Ectodermal cell (in vitro differentiated cells): ENCODE data around the gene S1PR2.

Experiments used
- H3K27ac ChIP-seq: 2 replicates; pipeline ENCODE4 v1.7.0; 2013; ENCODE audit warnings: mild to moderate bottlenecking, low read depth, low read length; ENCODE audit not compliant: insufficient read depth, poor library complexity, severe bottlenecking
- H3K27me3 ChIP-seq: 2 replicates; pipeline ENCODE4 v1.7.0; 2013; ENCODE audit warnings: mild to moderate bottlenecking, low read length; ENCODE audit not compliant: insufficient read depth, control insufficient read depth, poor library complexity, severe bottlenecking
- H3K36me3 ChIP-seq: one replicate; pipeline ENCODE4 v1.7.0; 2013; ENCODE audit warnings: low read length; ENCODE audit not compliant: control insufficient read depth, insufficient read depth
- H3K4me1 ChIP-seq: one replicate; pipeline ENCODE4 v1.7.0; 2013; ENCODE audit warnings: low read length; ENCODE audit not compliant: control insufficient read depth, insufficient read depth
- H3K4me3 ChIP-seq: 2 replicates; pipeline ENCODE4 v1.7.0; 2013; ENCODE audit warnings: low read depth, low read length, control low read depth; ENCODE audit not compliant: insufficient read depth
- H3K9me3 ChIP-seq: 2 replicates; pipeline ENCODE4 v1.7.0; 2013; ENCODE audit warnings: mild to moderate bottlenecking, low read length, moderate library complexity; ENCODE audit not compliant: control insufficient read depth
- WGBS, 2 experiments: methylation state at CpG; one replicate each; pipeline ENCODE4 v1.1.7; 2013; ENCODE audit warnings: missing lambda C conversion rate in 2 of 2; 5-methylcytosine and 5-hydroxymethylcytosine counted together

Gene S1PR2

GRCh38 chr19:10224337-10224736 lies 6.8 kb downstream of the S1PR2 start:
- no peaks in the 10 kb centered on the region for H3K27me3 ChIP-seq
- WGBS, 2 experiments = 96 to 97% methylated on average over 23 of the region's 23 CpGs
- H3K27ac ChIP-seq = no peak overlapping the region
- H3K36me3 ChIP-seq = no peaks in the 10 kb centered on the region
- no peaks in the 10 kb centered on the region for H3K9me3 ChIP-seq
- peaks cover 6% of the 10 kb centered on the region for H3K4me1 ChIP-seq
- H3K4me3 ChIP-seq = no peak overlapping the region

- Histone ChIP-seq H3K4me3 (no peak overlapping the region), H3K27me3 (no peaks in the 10 kb centered on the region), H3K27ac (no peak overlapping the region), H3K9me3 (no peaks in the 10 kb centered on the region), H3K4me1 (peaks cover 6% of the 10 kb centered on the region), H3K36me3 (no peaks in the 10 kb centered on the region)
- WGBS, 2 experiments = 95 to 97% methylated on average over 28 of the region's 28 CpGs
Measured at GRCh38 chr19:10223488-10224213, 7.5 kb downstream of the S1PR2 start.

DNA sequence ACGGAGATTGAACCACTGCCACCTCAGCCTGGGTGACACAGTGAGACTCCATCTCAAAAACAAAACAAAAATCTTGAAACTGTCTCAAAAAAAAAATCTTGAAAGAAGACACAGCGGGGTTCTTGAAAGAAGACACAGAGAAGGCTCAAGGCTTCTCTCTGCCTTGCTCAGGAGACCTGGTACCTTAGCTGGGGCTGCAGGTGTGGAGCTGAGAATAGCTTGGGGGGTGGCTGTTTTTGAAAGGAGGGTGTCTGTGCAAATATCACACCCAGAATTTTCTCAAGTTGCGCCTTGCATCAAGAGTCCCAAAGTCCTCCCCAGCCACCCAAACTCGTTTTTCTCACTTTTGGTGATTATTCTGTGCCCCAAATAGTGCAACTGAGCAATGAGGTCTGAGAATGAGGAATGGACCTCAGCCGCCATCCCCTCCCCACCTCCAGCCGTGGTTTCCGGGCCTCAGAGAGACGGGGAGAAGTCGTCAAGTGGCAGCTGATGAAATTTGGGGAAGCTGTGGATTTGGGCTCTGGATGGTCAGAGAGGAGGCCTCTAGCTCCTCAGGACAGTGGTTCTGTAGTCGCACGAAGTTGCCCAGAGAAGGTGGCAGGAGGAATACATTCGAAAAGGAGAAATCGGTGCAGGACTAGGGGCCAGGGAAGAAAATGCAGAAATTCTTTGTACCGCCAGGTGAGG lies 8.8 kb downstream of the S1PR2 start:
- no peak overlapping the region for H3K27ac ChIP-seq
- no peaks in the 10 kb centered on the region for H3K27me3 ChIP-seq
- peaks cover 6% of the 10 kb centered on the region for H3K4me1 ChIP-seq
- no peak overlapping the region for H3K4me3 ChIP-seq
- WGBS, 2 experiments = 93 to 94% methylated on average over 14 of the region's 14 CpGs
- H3K36me3 ChIP-seq = no peaks in the 10 kb centered on the region
- no peaks in the 10 kb centered on the region for H3K9me3 ChIP-seq

GRCh38 chr19:10220695-10221094 lies 10.4 kb downstream of the S1PR2 start:
- Histone ChIP-seq H3K36me3 (no peaks in the 10 kb centered on the region), H3K4me3 (no peak overlapping the region), H3K4me1 (no peaks in the 10 kb centered on the region), H3K9me3 (no peaks in the 10 kb centered on the region), H3K27me3 (no peaks in the 10 kb centered on the region), H3K27ac (no peak overlapping the region)
- 92 to 93% methylated on average over 7 of the region's 7 CpGs for WGBS, 2 experiments

DNA sequence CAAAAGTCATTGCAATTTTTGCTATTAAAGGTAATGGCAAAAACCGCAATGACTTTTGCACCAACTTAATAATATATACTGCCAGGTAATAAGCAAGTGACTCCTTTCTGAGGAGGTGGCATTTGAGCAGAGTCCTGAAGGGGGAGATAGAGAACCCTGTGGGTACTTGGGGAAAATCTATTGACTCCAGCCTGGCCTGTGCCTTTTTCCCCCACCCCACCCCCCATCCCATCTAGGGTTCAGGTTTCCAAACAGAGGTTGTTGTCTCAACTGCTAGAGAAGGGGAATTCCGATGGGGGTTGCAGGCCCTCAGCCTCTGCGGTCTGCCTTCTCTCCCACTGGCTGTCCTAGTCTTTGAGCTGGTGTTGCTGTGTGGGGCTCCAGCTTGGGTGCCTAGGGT lies 11.5 kb downstream of the S1PR2 start:
- no peaks in the 10 kb centered on the region for H3K9me3 ChIP-seq
- H3K4me3 ChIP-seq = no peak overlapping the region
- H3K27me3 ChIP-seq = no peaks in the 10 kb centered on the region
- no peak overlapping the region for H3K27ac ChIP-seq
- 46 to 56% methylated on average over 2 to 3 of the region's 3 CpGs for WGBS, 2 experiments
- no peaks in the 10 kb centered on the region for H3K4me1 ChIP-seq
- H3K36me3 ChIP-seq = no peaks in the 10 kb centered on the region

GRCh38 chr19:10217085-10217484 lies 14.0 kb downstream of the S1PR2 start:
- no peaks in the 10 kb centered on the region for H3K27me3 ChIP-seq
- 90 to 92% methylated on average over 9 of the region's 9 CpGs for WGBS, 2 experiments
- H3K4me1 ChIP-seq = no peaks in the 10 kb centered on the region
- no peak overlapping the region for H3K4me3 ChIP-seq
- no peaks in the 10 kb centered on the region for H3K36me3 ChIP-seq
- no peak overlapping the region for H3K27ac ChIP-seq
- no peaks in the 10 kb centered on the region for H3K9me3 ChIP-seq

DNA sequence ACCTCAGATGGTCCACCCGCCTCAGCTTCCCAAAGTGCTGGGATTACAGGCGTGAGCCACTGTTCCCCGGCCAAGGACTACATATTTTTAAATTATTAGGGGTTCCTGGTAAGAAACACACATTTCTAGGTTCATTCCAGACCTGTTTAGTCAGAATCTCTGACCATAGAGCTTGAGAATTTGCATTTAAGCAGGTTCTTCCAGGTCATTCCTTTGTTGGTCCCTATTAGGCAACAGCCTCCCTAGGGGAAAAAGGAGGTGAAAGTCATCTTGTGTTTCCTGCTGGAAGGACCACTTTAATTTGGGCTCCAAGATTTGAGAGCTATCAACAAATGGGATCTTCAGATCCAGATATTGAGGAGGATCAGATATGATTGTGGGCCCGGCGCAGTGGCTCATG lies 16.3 kb downstream of the S1PR2 start:
- H3K9me3 ChIP-seq = no peaks in the 10 kb centered on the region
- no peaks in the 10 kb centered on the region for H3K27me3 ChIP-seq
- no peak overlapping the region for H3K27ac ChIP-seq
- no peak overlapping the region for H3K4me3 ChIP-seq
- 85 to 89% methylated on average over 5 of the region's 5 CpGs for WGBS, 2 experiments
- H3K4me1 ChIP-seq = no peaks in the 10 kb centered on the region
- H3K36me3 ChIP-seq = no peaks in the 10 kb centered on the region

DNA sequence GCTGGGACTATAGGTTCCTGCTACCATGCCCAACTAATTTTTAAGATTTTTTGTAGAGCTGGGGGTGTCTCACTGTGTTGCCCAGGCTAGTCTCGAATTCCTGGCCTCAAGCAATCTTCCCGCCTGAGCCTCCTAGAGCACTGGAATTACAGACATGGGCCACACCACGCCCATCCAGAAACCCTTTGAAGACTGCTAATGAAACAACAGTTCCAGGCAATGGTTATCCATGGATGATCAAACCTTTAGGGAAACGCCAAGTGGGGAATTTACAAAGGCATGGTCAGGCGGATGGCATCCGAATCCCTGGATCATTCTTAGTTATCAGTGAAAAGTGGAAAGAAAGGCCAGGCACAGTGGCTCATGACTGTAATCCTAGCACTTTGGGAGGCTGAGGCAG lies 19.4 kb downstream of the S1PR2 start:
- 88 to 94% methylated on average over 6 of the region's 6 CpGs for WGBS, 2 experiments
- H3K27me3 ChIP-seq = no peaks in the 10 kb centered on the region

GRCh38 chr19:10211061-10211460 lies 20.1 kb downstream of the S1PR2 start:
- H3K4me3 ChIP-seq = no peak overlapping the region
- H3K36me3 ChIP-seq = no peaks in the 10 kb centered on the region
- H3K27ac ChIP-seq = no peak overlapping the region
- H3K9me3 ChIP-seq = no peaks in the 10 kb centered on the region
- WGBS, 2 experiments = 95 to 97% methylated on average over 2 to 4 of the region's 4 CpGs
- H3K27me3 ChIP-seq = no peaks in the 10 kb centered on the region
- no peaks in the 10 kb centered on the region for H3K4me1 ChIP-seq

More for the DNA sequence above, 19.4 kb downstream of the S1PR2 start:
- H3K27ac ChIP-seq = no peak overlapping the region
- H3K4me1 ChIP-seq = no peaks in the 10 kb centered on the region
- H3K36me3 ChIP-seq = no peaks in the 10 kb centered on the region
- H3K4me3 ChIP-seq = no peak overlapping the region
- H3K9me3 ChIP-seq = no peaks in the 10 kb centered on the region

GRCh38 chr19:10209315-10209714 lies 21.8 kb downstream of the S1PR2 start:
- Histone ChIP-seq H3K27me3 (no peaks in the 10 kb centered on the region), H3K4me3 (no peak overlapping the region), H3K27ac (no peak overlapping the region), H3K36me3 (no peaks in the 10 kb centered on the region), H3K9me3 (no peaks in the 10 kb centered on the region), H3K4me1 (no peaks in the 10 kb centered on the region)
- WGBS, 2 experiments = 59 to 74% methylated on average over 4 of the region's 4 CpGs
